Loucy (cell line): ENCODE measurements around the gene ACTR2.
A peak's percentile ranks its signal among the peaks of the same experiment; 100 is the strongest.

ENCODE experiments used
- H2AFZ ChIP-seq: fragments of 200-600 bp; sonication (generic); 2 replicates; pipeline ENCODE4 v1.6.0; 2016; ENCODE audit warnings: antibody characterized with exemption, mild to moderate bottlenecking, low read length, moderate library complexity
- H3F3A ChIP-seq: fragments of 200-600 bp; 2 replicates; pipeline ENCODE4 v1.6.0; 2016; ENCODE audit warnings: antibody characterized with exemption, low read depth, mild to moderate bottlenecking
- H3K27me3 ChIP-seq: fragments of 200-600 bp; sonication (generic); 2 replicates; pipeline ENCODE4 v1.6.1; 2014; ENCODE audit warnings: low read length, mild to moderate bottlenecking; ENCODE audit not compliant: insufficient read depth, poor library complexity, severe bottlenecking
- H3K36me3 ChIP-seq: fragments of 200-600 bp; sonication (generic); 2 replicates; pipeline ENCODE4 v1.6.1; 2016; ENCODE audit warnings: low read length; ENCODE audit not compliant: insufficient read depth
- H3K4me1 ChIP-seq: fragments of 200-600 bp; sonication (generic); 2 replicates; pipeline ENCODE4 v1.5.1; 2014; ENCODE audit warnings: low read length, mild to moderate bottlenecking; ENCODE audit not compliant: insufficient read depth, poor library complexity, severe bottlenecking
- H3K4me2 ChIP-seq: fragments of 200-600 bp; sonication (generic); 2 replicates; pipeline ENCODE4 v1.6.0; 2014; ENCODE audit warnings: antibody characterized with exemption, low read length, low read depth, mild to moderate bottlenecking; ENCODE audit not compliant: poor library complexity, severe bottlenecking
- H3K4me3 ChIP-seq: fragments of 200-600 bp; sonication (generic); 2 replicates; pipeline ENCODE4 v1.5.1; 2014; ENCODE audit warnings: low read length, mild to moderate bottlenecking, mixed read lengths; ENCODE audit not compliant: poor library complexity, severe bottlenecking
- H3K79me2 ChIP-seq: fragments of 200-600 bp; sonication (generic); 2 replicates; pipeline ENCODE4 v1.6.1; 2014; ENCODE audit warnings: low read length; ENCODE audit not compliant: insufficient read depth
- H3K9ac ChIP-seq: fragments of 200-600 bp; sonication (generic); 2 replicates; pipeline ENCODE4 v1.6.0; 2014; ENCODE audit warnings: mild to moderate bottlenecking, low read depth, low read length, moderate library complexity; ENCODE audit not compliant: poor library complexity, severe bottlenecking
- H3K9me2 ChIP-seq: fragments of 200-600 bp; sonication (generic); replicated peaks from 2 replicates; pipeline ENCODE4 v1.6.1; 2016; ENCODE audit warnings: low read depth, low read length, mixed read lengths
- H3K9me3 ChIP-seq: fragments of 200-600 bp; sonication (generic); 2 replicates; pipeline ENCODE4 v1.6.1; 2014; ENCODE audit warnings: mild to moderate bottlenecking, antibody characterized with exemption, low read length, low read depth; ENCODE audit not compliant: insufficient read depth
- H4K20me1 ChIP-seq: fragments of 200-600 bp; sonication (generic); 2 replicates; pipeline ENCODE4 v1.6.0; 2014; ENCODE audit warnings: antibody characterized with exemption, low read length, mild to moderate bottlenecking; ENCODE audit not compliant: insufficient read depth, poor library complexity, severe bottlenecking
- CTCF ChIP-seq: fragments of 200-600 bp; sonication (generic); conservative IDR thresholded peaks from 2 replicates; pipeline ENCODE4 v1.5.1; 2014; ENCODE audit warnings: mild to moderate bottlenecking, antibody characterized with exemption, low read length
- EZH2phosphoT487 ChIP-seq: fragments of 200-600 bp; IDR thresholded peaks from 2 replicates; pipeline ENCODE4 v1.6.1; 2018; ENCODE audit warnings: antibody characterized with exemption, mild to moderate bottlenecking, moderate library complexity, borderline replicate concordance

The ACTR2 gene

GRCh38 chr2:65263262-65263661 lies 35.6 kb downstream of the ACTR2 start:
- Histone ChIP-seq H3K79me2 (peaks cover 29% of the 10 kb centered on the region), H3K4me1 (no peaks in the 10 kb centered on the region), H3K9me3 (no peaks in the 10 kb centered on the region), H3K9me2 (no peaks in the 10 kb centered on the region), H3K36me3 (peaks cover 70% of the 10 kb centered on the region), H3F3A (no peaks in the 10 kb centered on the region), H3K27me3 (no peaks in the 10 kb centered on the region), H3K9ac (no peak overlapping the region), H4K20me1 (peaks cover 33% of the 10 kb centered on the region), H2AFZ (no peak overlapping the region), H3K4me2 (no peak overlapping the region), H3K4me3 (no peak overlapping the region)
- TF ChIP-seq EZH2phosphoT487 (no peak), CTCF (no peak)

GRCh38 chr2:65263986-65264385 lies 36.4 kb downstream of the ACTR2 start:
- Histone ChIP-seq H3F3A (no peaks in the 10 kb centered on the region), H3K36me3 (peaks cover 73% of the 10 kb centered on the region)

DNA sequence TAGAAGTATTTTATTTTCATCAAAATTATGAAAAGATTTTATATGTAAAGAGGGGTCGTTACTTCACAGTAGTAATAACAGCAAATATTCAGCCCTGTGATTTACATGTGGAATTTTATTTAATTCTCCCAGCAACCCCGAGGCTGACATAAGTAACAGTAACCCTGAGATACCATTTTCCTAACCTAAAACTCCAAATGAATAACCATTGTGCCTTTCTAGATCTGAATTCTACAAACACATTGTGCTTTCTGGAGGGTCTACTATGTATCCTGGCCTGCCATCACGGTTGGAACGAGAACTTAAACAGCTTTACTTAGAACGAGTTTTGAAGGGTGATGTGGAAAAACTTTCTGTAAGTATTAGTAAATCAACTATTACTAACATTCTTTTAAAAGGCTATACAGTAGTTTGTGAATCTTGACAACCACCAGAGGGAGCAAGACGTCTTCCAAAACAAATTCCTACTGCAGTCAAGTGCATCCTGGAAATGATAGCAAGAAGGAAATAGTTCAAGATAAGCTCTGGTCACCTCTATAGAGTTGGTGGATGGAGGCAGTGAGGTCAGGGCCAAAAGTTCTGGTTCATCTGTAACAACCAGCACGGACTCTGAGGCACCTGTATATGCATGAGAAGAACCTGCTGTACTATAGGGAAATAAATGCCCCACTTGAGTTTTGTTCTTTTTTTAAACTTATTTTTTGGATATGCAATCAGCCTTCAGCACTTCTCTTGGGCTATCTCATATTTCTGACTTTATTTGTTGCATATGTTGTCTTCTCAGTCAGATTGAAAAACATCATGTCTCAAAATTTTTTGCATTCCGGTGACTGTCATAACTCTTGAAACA lies 37.4 kb downstream of the ACTR2 start:
- peaks cover 16% of the 10 kb centered on the region; the same call in 1 of the 2 replicates for H3K79me2 ChIP-seq
- peaks cover 73% of the 10 kb centered on the region; the same call in 1 of the 2 replicates for H3K36me3 ChIP-seq
- H4K20me1 ChIP-seq: peaks cover 23% of the 10 kb centered on the region
- H3K9me2 ChIP-seq: no peaks in the 10 kb centered on the region
- no peak overlapping the region for H3K4me3 ChIP-seq
- no peak overlapping the region for H3K9ac ChIP-seq
- TF ChIP-seq EZH2phosphoT487 (no peak), CTCF (peak; percentile 92)
- no peaks in the 10 kb centered on the region for H3F3A ChIP-seq
- H3K9me3 ChIP-seq: no peaks in the 10 kb centered on the region
- no peaks in the 10 kb centered on the region for H3K27me3 ChIP-seq
- no peak overlapping the region for H3K4me2 ChIP-seq
- H3K4me1 ChIP-seq: no peaks in the 10 kb centered on the region
- H2AFZ ChIP-seq: no peak overlapping the region

More at GRCh38 chr2:65263986-65264385, 36.4 kb downstream of the ACTR2 start:
- H3K9me3 ChIP-seq: no peaks in the 10 kb centered on the region
- no peak overlapping the region for H3K4me2 ChIP-seq
- peaks cover 24% of the 10 kb centered on the region; the same call in 1 of the 2 replicates for H3K79me2 ChIP-seq
- TF ChIP-seq EZH2phosphoT487 (no peak), CTCF (no peak)
- H3K4me1 ChIP-seq: no peaks in the 10 kb centered on the region
- H3K27me3 ChIP-seq: no peaks in the 10 kb centered on the region
- no peak overlapping the region for H3K9ac ChIP-seq
- H3K4me3 ChIP-seq: no peak overlapping the region
- H2AFZ ChIP-seq: no peak overlapping the region
- no peaks in the 10 kb centered on the region for H3K9me2 ChIP-seq
- H4K20me1 ChIP-seq: peaks cover 26% of the 10 kb centered on the region
